Activated gamma-delta T cell treated with Interleukin-2 at 50 U/mL for 16 hours (primary cell): Measurements from ENCODE around the gene SYNGR1.

Source experiments
- DNase-seq: peaks from one replicate; pipeline ENCODE4 v3.0.0-alpha.2; 2020

The SYNGR1 gene

DNA sequence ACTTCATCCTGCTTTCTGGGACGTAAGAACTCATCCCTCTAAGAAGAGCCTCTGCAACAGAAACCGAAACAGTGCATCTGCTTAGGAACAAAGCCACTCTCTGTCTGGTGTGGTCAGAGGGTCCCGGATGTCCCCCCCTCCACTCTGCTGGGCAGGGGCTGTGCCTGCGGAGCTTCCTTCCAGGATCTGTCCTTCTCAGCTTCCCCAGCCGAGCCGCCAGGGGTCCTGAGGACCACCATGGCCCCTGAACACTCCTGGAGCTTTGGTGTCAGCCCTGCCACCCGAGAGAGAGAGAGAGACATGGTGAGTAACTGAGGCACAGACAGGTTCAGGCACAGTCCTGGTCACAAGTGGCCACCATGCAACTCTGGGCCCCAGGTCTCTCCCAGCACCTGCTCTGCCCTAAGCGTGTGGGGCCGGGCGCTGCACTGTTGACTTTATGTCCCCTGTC, 82.6 kb downstream of the SYNGR1 start:
- DNase-seq, result no peak

DNA sequence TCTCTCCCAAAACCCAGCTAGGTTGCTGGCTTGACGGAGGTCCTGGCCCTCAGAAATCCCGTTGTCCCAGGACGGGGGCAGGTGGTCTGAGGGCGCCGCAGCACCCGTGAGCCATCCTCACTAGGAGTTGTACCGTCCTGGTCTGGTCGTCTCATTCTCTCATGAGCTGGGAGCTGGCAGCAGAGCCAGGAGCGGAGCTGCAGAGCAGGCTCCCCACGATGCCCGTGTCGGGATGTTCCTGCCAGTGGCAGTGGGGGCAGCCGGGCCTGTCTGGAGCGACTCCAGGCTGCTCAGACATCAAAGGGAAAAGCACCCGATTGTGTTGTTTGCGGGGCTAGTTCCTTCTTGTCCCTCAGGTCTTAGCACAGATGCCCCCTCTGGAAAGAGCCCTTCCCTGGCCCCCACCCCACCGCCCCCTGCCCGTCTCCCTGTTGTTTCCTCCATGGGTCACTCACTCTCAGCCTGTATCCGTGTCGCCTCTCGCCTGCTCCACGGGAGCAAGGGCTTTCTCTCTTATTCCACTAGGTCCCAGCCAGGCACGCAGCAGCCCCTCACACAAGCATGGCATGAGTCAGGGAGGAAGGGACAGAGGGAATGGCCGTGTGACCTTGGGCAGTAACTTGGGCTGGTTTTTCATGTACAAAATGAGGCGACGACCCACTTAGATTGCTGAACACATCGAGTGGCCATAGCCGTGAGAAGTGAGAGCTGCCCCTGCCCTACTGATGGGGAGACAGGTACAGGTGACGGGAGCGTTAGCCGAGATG, 83.9 kb downstream of the SYNGR1 start:
- no peak for DNase-seq

- DNase-seq, result no peak
Measured at GRCh38 chr22:39434243-39434653, 84.5 kb downstream of the SYNGR1 start.

GRCh38 chr22:39434721-39435120, 84.9 kb downstream of the SYNGR1 start:
- DNase-seq, result no peak
